GM10248 (cell line): ENCODE measurements around the gene ALS2.

Source experiments
- CTCF ChIA-PET: fragments of 300-600 bp; sonication (Branson Sonifier 250); formaldehyde crosslinking; extraction: SDS; loops from one replicate; lab custom pipeline; 2021; ENCODE audit warnings: antibody characterized with exemption; lab: Yijun Ruan, JAX
- POLR2A ChIA-PET: fragments of 350-650 bp; sonication (Branson Sonifier 250); formaldehyde crosslinking; extraction: SDS; loops from one replicate; lab custom pipeline; 2020; ENCODE audit warnings: antibody characterized with exemption; lab: Yijun Ruan, JAX
- DNase-seq: peaks from one replicate; pipeline ENCODE4 v3.0.0; 2012; ENCODE audit errors: extremely low spot score
- TF ChIP-seq, protein P1 (sequence below): IDR thresholded peaks from 2 replicates; pipeline ENCODE4 v1.5.1; 2012; ENCODE audit warnings: mild to moderate bottlenecking, low read depth; ENCODE audit errors: extremely low read depth, missing control alignments, control extremely low read depth

The ALS2 gene

DNA sequence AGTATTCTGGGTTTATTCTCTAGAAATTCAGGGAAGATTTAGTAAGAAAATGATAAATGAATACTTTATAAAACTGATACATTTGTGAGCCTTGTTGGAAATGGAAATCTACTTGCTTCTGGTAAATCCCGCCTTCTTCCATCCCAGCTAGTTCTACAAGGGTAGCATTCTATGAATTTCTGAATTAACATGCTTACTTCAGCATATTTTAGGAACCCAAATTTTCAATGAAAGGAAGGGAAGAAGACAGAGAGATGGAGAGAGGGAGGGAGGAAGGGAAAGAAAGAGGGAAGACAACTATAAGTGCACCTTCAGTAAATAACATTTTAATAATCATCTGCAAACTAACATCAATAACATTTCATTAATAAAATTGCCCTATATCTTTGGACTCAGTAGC lies 110.9 kb downstream of the ALS2 start:
- DNase-seq = no peak
- ChIA-PET CTCF (interaction anchor here (1.0 kb wide), 1 partner anchor 26 kb away, joined by 3 read pairs; the partner anchor contains the start of gene TMEM237), POLR2A (no interaction called here)
- TF ChIP-seq, protein P1, sequence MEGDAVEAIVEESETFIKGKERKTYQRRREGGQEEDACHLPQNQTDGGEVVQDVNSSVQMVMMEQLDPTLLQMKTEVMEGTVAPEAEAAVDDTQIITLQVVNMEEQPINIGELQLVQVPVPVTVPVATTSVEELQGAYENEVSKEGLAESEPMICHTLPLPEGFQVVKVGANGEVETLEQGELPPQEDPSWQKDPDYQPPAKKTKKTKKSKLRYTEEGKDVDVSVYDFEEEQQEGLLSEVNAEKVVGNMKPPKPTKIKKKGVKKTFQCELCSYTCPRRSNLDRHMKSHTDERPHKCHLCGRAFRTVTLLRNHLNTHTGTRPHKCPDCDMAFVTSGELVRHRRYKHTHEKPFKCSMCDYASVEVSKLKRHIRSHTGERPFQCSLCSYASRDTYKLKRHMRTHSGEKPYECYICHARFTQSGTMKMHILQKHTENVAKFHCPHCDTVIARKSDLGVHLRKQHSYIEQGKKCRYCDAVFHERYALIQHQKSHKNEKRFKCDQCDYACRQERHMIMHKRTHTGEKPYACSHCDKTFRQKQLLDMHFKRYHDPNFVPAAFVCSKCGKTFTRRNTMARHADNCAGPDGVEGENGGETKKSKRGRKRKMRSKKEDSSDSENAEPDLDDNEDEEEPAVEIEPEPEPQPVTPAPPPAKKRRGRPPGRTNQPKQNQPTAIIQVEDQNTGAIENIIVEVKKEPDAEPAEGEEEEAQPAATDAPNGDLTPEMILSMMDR = no peak

DNA sequence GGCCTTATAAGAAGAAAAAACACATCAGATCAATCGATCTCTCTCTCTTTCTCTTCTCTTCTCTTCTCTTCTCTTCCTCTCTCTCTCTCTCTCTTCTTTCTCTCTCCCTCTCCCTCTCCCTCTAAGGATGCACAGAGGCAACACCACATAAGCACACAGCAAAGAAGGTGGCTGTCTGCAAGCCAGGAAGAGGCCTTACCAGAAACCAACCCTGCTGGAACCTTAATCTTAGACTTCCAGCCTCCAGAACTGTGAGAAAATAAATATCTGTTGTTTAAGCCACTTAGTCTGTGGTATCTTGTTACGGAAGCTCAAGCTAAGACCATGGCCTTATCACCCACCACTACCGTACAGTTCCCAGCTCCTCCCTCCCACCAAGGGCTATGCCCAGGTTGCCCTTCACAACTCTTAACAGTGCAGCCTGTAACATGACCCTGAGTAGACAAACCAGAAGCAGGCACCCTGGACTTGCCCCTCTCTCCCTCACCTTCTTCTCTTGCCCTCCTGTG lies 112.3 kb downstream of the ALS2 start:
- POLR2A ChIA-PET = no interaction called here
- CTCF ChIA-PET = no interaction called here
- TF ChIP-seq, protein P1 = no peak
- no peak for DNase-seq

DNA sequence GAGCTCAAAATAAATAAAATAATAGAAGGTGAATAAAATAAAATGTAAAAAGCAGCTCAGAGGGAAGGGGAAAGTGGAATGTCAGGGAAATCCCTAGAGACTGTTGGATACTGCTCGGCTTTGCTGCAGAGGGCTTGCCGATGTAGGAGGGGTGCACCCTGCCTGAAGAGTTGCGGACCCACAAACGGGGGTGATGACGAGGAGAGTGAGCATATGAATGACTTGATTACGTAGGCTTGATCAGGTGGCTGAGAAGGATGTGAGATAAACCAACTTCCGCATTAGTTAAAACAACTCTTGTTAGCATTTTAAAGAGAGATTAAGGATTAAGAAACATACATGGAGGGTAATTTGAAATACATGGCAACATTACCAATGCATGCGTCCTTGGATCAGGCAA lies 116.4 kb downstream of the ALS2 start:
- POLR2A ChIA-PET = no interaction called here
- CTCF ChIA-PET = interaction anchor here (1.1 to 1.3 kb wide), 2 partner anchors 10 kb away, joined by 3 read pairs; no protein-coding TSS in a partner anchor
- DNase-seq = no peak
- TF ChIP-seq, protein P1 = no peak

DNA sequence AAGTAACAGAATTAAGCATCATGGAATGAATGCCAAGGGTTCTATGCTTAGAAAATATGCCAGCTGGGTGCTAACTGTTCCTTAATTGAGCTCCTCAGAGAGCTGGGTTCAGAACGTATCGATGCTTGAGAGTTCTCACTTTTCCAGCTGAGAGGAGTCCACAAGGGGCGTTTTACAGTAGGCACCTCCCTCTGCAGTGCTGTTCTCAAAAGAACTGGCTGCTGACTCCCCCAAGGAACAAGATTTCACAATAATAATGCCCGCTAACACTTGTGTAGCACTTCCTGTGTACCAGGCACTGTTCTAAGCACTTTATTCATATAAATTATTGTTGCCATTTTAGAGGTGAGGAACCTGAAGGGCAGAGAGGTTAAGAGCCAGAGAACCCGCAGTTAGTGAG lies 119.4 kb downstream of the ALS2 start:
- no peak for DNase-seq
- ChIA-PET POLR2A (no interaction called here), CTCF (interaction anchor here (1.3 kb wide), 1 partner anchor 35 kb away, joined by 3 read pairs; no protein-coding TSS in a partner anchor)
- TF ChIP-seq, protein P1 = no peak

DNA sequence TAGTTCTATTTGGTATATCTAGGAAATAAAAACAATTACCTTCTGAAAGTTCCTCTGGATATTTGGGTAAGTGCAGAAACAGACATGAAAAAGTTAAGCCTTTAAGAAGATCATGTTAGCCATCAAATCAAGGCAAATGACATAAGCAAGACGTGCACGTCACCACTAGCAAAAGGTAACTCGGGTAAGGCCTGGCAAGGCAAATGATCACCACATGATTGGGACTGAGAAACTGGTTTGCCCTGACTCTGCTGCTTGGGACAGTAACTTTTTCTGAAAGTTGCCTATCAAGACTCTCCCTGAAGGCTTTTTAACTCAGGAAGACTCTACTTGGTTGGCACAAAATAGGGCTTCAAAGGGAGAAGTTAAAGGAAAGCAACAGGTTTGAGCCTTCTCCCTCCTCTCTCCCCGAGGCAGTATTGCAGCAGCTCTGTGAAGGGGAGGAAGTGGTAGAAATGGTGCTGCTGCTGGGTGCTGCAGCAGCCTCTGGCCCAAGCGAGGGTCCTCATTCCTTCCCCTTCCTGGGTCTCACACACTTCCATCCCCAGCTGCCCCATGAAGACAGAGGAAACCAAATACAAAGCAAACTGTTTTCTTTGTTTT lies 120.3 kb downstream of the ALS2 start:
- ChIA-PET CTCF (interaction anchor here (1.5 kb wide), 1 partner anchor 17 kb away, joined by 4 read pairs; the partner anchor contains the start of gene TMEM237), POLR2A (no interaction called here)
- DNase-seq = no peak

DNA sequence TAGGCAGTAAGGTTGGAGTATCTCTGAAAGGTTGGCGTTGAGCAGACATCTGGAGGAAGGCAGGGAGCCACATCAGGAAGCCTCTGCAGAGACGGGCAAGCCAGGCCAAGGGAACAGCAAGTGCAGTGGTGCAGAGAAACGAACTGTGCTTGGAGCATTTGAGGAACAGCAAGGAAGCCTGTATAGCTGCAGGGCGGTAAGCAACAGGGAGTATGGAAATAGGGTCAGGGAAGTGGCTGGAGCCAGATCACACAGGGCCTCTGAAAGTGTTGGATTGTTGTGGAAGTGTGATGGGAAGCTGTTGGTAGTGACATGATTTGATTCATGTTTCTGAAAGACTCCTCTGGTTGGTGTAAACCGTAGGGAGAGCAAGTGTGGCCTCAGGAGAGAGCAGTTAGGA lies 124.0 kb downstream of the ALS2 start:
- POLR2A ChIA-PET = no interaction called here
- CTCF ChIA-PET = interaction anchor here (1.2 to 1.7 kb wide), 2 partner anchors 9 to 24 kb away, joined by 4 read pairs; no protein-coding TSS in a partner anchor
- TF ChIP-seq, protein P1 = no peak
- no peak for DNase-seq

More for the DNA sequence above, 120.3 kb downstream of the ALS2 start:
- TF ChIP-seq, protein P1 = no peak
